ENCODE measurements around the gene CSF3R. TPM values are rescaled to one million over a fixed set of nuclear protein-coding genes. Genes with fewer than 3 reads are reported as not detected.

The CSF3R gene
- total RNA-seq, 1 experiment from 2014 or later, result not detected

DNA sequence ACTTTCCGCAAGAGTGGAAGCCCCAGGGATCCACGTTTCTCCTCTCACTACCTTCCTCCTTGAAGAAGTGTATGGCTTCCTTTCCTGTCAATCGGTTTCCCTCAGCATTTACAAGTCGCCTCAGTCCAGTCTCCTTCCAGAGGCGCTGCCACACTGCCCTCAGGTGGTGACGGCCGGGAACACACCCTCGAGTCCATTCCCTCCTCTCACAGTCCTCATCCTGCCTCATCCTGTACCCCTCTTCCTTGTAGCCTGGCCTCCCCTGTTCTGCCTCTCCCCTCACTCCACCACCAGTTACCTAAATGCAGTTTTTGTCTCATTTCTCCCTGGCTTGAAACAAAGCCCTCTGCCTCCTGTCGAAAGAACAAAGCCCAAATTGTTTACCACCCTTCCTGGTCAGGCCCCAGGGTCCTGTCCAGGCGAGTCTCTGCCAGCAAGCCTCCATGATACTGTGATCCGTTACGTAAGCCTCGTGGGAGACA is 61.8 kb downstream of the CSF3R start:
- peak; percentile 70 for DNase-seq (ENCODE audit: low spot score)

GRCh38 chr1:36420409-36420808 is 62.3 kb downstream of the CSF3R start:
- no peak for DNase-seq (ENCODE audit: low spot score)

DNA sequence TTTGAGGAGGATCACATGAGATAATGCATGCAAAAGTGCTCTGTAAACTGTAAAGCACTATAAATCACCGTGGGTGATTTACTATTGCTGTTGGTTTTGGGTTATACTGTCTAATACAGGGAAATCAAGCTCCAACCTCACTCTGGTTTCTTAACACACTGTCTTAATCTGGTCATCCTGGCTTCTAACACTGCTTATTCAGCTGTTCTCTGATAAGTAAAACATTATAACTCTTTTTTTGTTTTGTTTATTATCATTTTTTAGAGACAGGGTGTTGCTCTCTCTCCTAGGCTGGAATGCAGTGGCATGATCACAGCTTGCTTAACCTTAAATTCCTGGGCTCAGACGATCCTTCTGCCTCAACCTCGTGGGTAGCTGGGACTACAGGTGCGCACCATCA is 63.1 kb downstream of the CSF3R start:
- no peak for DNase-seq (ENCODE audit: low spot score)

- no peak for DNase-seq (ENCODE audit: low spot score)
Measured at GRCh38 chr1:36419140-36419539, 63.6 kb downstream of the CSF3R start.

- DNase-seq (ENCODE audit: low spot score), result no peak
Measured at GRCh38 chr1:36417931-36418330, 64.8 kb downstream of the CSF3R start.

Other genes with a start within 250 kb of the CSF3R start
- gene SH3D21, start 176.5 kb downstream of the CSF3R start, total RNA-seq (2014; rRNA removed; shearing (Covaris generic)), result 0.98 TPM in 1 of 2 replicates, not detected in the other
- gene EVA1B, start 159.3 kb downstream of the CSF3R start, total RNA-seq (2014; rRNA removed; shearing (Covaris generic)), result 9.6 and 17.8 TPM in 2 replicates
- gene STK40, start 97.0 kb downstream of the CSF3R start, total RNA-seq (2014; rRNA removed; shearing (Covaris generic)), result 13.8 and 17.1 TPM in 2 replicates
- 6.4 and 7.0 TPM in 2 replicates for gene LSM10, start 85.0 kb downstream of the CSF3R start, total RNA-seq (2014; rRNA removed; shearing (Covaris generic))
- 5.8 and 9.2 TPM in 2 replicates for gene OSCP1, start 32.5 kb downstream of the CSF3R start, total RNA-seq (2014; rRNA removed; shearing (Covaris generic))
- gene MRPS15, start 18.5 kb downstream of the CSF3R start, total RNA-seq (2014; rRNA removed; shearing (Covaris generic)), result 68.1 and 99.0 TPM in 2 replicates

All from A172 (cell line).